Thyroid gland (tissue), 4 donors: ENCODE results near the gene FPR1. TPM values are rescaled to one million over a fixed set of nuclear protein-coding genes. Genes with fewer than 3 reads are reported as not detected.

ENCODE experiments used
- DNase-seq, 2 donors: peaks; one replicate each; pipeline ENCODE4 v3.0.0-alpha.2; 2019
- H3K27ac ChIP-seq, 3 donors: fragments of 200-600 bp; sonication (generic); 1 replicate in 2 of 3; 2 replicates in 1 of 3; pipeline ENCODE4 v1.5.1; 2016 to 2019; ENCODE audit warnings: mild to moderate bottlenecking in 1 of 3, moderate library complexity in 1 of 3
- H3K27me3 ChIP-seq: fragments of 200-600 bp; sonication (generic); one replicate; pipeline ENCODE4 v1.5.1; 2019
- H3K36me3 ChIP-seq, 2 donors: fragments of 200-600 bp; sonication (generic); one replicate each; pipeline ENCODE4 v1.5.1; 2016 to 2019
- H3K4me1 ChIP-seq, 2 donors: fragments of 200-600 bp; sonication (generic); one replicate each; pipeline ENCODE4 v1.5.1; 2017 to 2019
- H3K4me3 ChIP-seq, 3 donors: fragments of 200-600 bp; sonication (generic); replicated peaks in 1 of 3; 1 replicate in 2 of 3; 2 replicates in 1 of 3; pipeline ENCODE4 v1.5.1; 2016; ENCODE audit warnings: mild to moderate bottlenecking in 1 of 3
- H3K9me3 ChIP-seq: fragments of 200-600 bp; sonication (generic); one replicate; pipeline ENCODE4 v1.5.1; 2017
- CTCF ChIP-seq, 6 experiments: fragments of 200-600 bp in 3 of 6; fragments of 450-650 bp in 3 of 6; sonication (generic) in 3 of 6; IDR thresholded peaks; one replicate each; pipeline ENCODE4 v1.5.1; 2016 to 2019; ENCODE audit warnings: antibody characterized with exemption in 6 of 6, mild to moderate bottlenecking in 2 of 6, inconsistent platforms in 1 of 6, moderate library complexity in 1 of 6
- POLR2A ChIP-seq, 2 donors: fragments of 450-650 bp; IDR thresholded peaks; one replicate each; pipeline ENCODE4 v1.6.1; 2017; ENCODE audit warnings: antibody characterized with exemption in 2 of 2, mild to moderate bottlenecking in 2 of 2, moderate library complexity in 1 of 2
- WGBS, 2 donors: methylation state at CpG; one replicate each; pipeline ENCODE4 v1.1.5; 2017; 5-methylcytosine and 5-hydroxymethylcytosine counted together
- intact Hi-C: fragments of 100-400 bp; cut with DNase I; formaldehyde crosslinking; loops from one replicate; pipeline ENCODE4 v1.15.1; 2023
- total RNA-seq, 4 donors: library from RNA; depleted of rRNA; stranded (reverse); fragments of >200 nt; gene quantifications; one replicate each; pipeline ENCODE4 v1.2.3, GENCODE V29; 2016

The FPR1 gene
- total RNA-seq, 4 donors from 2014 or later = 1.7 to 5.8 (median 3.3) TPM

DNA sequence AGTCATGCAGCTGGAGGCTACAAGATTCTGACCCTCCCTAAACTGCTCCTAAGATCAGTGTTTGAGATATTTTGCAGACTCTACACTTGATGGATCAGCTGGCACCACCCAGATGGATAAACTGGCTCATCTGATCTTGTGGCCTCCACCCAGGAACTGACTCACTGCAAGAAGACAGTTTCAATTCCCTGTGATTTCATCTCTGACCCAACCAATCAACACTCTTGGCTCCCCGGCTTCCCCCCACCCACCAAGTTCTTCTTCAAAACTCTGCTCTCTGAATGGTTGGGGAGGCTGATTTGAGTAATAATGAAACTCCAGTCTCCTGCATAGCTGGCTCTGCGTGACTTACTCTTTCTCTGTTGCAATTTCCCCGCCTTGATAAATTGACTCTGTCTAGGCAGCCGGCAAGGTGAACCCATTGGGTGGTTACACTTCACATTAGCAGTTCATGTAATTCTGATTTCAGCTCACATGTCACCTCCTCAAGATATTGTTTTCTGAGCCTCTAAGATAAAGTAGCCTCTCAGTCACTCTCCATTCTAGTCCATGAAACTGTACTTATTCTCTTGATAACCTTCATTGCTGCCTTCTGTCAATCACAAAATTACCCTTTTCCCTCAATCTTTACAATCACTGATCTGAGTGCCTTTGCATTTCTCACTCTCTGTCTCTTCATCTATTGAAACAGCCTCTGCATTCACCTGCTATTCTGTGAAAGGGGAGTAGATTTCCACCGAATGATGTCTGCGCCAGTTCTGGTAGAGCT lies 33.4 kb upstream of the FPR1 start:
- WGBS, 2 donors = 60 to 66% methylated on average over 6 of the region's 6 CpGs
- intact Hi-C loops = no loop called here
- H3K4me1 ChIP-seq = no peaks in the 10 kb centered on the region
- no peak overlapping the region for H3K27ac ChIP-seq
- DNase-seq = peak in 1 of 2 donors; percentile 14
- H3K9me3 ChIP-seq = no peaks in the 10 kb centered on the region
- TF ChIP-seq POLR2A (IDR thresholded peaks at IDR 0.05) = no peak
- TF ChIP-seq CTCF (IDR thresholded peaks at IDR 0.05) = no peak
- H3K36me3 ChIP-seq = no peaks in the 10 kb centered on the region
- no peak overlapping the region for H3K4me3 ChIP-seq
- no peaks in the 10 kb centered on the region for H3K27me3 ChIP-seq

DNA sequence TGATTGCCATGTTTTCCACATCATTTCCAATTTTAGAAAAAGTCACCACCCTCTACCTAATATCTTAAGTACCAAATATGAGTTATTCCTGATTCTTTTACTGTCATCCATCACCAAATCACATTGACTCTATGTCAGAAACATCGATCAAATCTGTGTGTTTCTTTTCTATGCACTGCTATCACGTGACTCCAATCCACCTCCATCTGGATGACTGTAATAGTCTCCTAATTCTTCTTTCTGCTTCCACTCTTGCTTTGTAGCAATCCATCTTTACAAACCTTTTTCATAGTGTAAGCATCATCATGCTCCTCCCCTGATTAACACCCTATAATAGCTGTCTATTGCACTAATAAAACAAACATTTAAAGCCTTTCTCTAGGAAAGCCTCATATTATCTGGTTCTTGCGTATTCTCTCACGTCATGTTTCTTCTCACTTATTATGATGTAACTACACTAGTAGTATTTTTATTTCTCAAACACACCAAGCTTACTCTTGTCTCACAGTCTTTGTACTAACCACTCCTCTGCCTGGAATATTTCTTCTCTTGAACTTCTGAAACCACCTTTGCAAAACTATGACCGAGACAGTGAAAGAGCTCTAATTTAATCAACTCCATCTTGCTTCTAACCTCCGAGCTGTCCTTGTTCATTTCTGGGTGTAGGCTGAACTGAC lies 32.6 kb upstream of the FPR1 start:
- Histone ChIP-seq H3K27ac (no peak overlapping the region), H3K27me3 (no peaks in the 10 kb centered on the region), H3K36me3 (no peaks in the 10 kb centered on the region), H3K4me3 (no peak overlapping the region), H3K4me1 (no peaks in the 10 kb centered on the region), H3K9me3 (no peaks in the 10 kb centered on the region)
- intact Hi-C loops = no loop called here
- DNase-seq = no peak
- no peak for TF ChIP-seq POLR2A (IDR thresholded peaks at IDR 0.05)
- no peak for TF ChIP-seq CTCF (IDR thresholded peaks at IDR 0.05)
- 58 to 63% methylated on average over 6 of the region's 6 CpGs for WGBS, 2 donors

DNA sequence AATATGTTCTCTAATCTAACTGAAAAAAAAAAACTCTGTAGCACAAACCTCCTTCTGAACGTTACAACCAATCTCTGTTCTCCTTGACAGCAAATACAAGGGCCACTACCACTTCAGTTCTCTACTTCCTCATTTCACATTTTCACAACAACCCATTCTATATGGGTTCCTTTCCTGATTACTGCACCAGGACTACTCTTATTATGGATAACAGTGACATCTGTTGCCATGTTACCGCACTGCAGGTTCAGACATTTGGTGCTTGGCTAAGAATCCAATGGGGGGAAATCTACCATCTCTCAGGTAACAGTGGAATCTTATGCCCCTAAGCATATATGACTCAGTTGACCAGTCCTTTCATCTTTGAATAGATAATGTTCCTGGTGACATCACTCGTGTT lies 31.7 kb upstream of the FPR1 start:
- Histone ChIP-seq H3K4me1 (no peaks in the 10 kb centered on the region), H3K36me3 (no peaks in the 10 kb centered on the region), H3K9me3 (no peaks in the 10 kb centered on the region), H3K27me3 (no peaks in the 10 kb centered on the region), H3K27ac (no peak overlapping the region), H3K4me3 (no peak overlapping the region)
- TF ChIP-seq POLR2A (IDR thresholded peaks at IDR 0.05) (no peak), CTCF (IDR thresholded peaks at IDR 0.05) (no peak)
- intact Hi-C loops = no loop called here
- WGBS, 2 donors = 21 to 38% methylated on average over 3 of the region's 3 CpGs
- DNase-seq = no peak

- no peaks in the 10 kb centered on the region for H3K9me3 ChIP-seq
- DNase-seq = no peak
- no peaks in the 10 kb centered on the region for H3K36me3 ChIP-seq
- intact Hi-C loops = no loop called here
- no peaks in the 10 kb centered on the region for H3K4me1 ChIP-seq
- no peak overlapping the region for H3K27ac ChIP-seq
- H3K27me3 ChIP-seq = no peaks in the 10 kb centered on the region
- H3K4me3 ChIP-seq = no peak overlapping the region
- WGBS, 2 donors = 52% methylated on average over 3 of the region's 3 CpGs
- no peak for TF ChIP-seq POLR2A (IDR thresholded peaks at IDR 0.05)
- no peak for TF ChIP-seq CTCF (IDR thresholded peaks at IDR 0.05)
Observed at GRCh38 chr19:51781999-51782398, 30.3 kb upstream of the FPR1 start.

- H3K4me1 ChIP-seq = no peaks in the 10 kb centered on the region
- WGBS, 2 donors = 49 to 53% methylated on average over 2 of the region's 2 CpGs
- no peaks in the 10 kb centered on the region for H3K9me3 ChIP-seq
- no peak overlapping the region for H3K4me3 ChIP-seq
- no peaks in the 10 kb centered on the region for H3K36me3 ChIP-seq
- intact Hi-C loops = no loop called here
- DNase-seq = no peak
- H3K27me3 ChIP-seq = no peaks in the 10 kb centered on the region
- H3K27ac ChIP-seq = no peak overlapping the region
- TF ChIP-seq CTCF (IDR thresholded peaks at IDR 0.05) = no peak
- no peak for TF ChIP-seq POLR2A (IDR thresholded peaks at IDR 0.05)
Observed at GRCh38 chr19:51780270-51780669, 28.6 kb upstream of the FPR1 start.
